DMS153 treated with DMSO at 0.1 percent for 48 hours (cell line): ENCODE results near the gene KDSR.

Experiments used
- DNase-seq: peaks from one replicate; lab custom pipeline; 2025; ENCODE audit not compliant: unreplicated experiment; lab: John Stamatoyannopoulos, UW

The KDSR gene

DNA sequence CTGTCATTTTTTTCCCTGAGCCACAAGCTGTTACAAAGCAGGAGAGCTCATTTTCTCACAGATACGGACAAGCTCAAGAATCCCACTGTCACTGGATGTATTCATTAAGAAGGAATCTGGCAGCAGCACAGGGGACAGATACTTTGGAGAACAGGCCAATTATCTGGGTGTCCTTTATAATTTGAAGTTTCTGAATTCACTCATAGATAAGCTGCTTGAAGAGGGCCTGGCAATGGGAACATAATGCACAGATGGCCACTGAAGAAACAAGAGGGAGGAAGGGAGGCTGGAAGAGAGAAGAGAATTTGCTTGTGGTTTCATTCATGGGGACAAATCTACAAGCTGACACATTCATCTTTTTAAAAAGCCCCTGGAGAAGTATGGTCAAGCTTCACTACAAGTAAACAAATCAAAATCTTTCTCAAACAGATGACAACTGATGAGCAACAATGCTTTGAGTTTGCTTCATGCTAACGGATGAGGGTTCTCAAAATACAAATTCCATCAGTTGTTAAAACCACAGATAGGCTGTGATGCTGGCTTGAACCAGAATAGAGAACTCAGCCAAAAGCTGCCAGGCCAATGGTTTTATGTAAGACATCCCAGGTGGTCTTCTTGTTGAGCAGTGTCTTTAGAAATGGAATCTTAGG, 59.3 kb downstream of the KDSR start:
- DNase-seq, result no peak

DNA sequence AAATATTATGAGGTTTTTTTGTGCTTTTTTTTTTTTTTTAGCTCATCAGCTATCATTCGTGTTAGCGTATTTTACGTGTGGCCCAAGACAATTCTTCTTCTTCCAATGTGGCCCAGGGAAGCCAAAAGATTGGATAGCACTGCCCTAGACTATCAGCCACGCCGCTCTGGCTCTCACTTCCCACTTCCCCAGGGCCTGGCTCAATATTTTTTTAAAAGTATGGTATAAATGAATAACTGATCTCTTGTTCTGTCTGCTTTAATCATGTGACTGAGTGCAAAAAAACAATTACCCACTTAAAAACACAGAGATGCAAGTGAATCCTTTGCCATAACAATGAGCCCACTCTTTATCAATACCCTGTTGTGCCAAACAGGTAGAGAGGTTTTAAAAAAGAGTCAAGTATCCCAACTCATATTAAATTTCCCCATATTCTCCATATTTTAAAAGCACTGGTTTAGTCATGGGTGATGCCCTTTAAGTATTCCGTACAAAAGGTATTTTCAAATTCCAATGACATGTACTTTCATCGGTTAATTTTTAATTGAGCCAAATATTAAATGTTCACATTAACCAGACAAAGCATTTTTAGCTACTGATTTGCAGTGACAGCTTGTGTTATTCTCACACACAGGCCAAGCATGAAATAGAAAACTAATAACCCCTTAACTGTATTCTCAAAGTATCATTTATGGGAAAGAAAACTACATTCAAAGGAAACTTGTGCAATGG, 60.0 kb downstream of the KDSR start:
- no peak for DNase-seq

- DNase-seq, result no peak
Measured at GRCh38 chr18:63306249-63306648, 60.8 kb downstream of the KDSR start.

DNA sequence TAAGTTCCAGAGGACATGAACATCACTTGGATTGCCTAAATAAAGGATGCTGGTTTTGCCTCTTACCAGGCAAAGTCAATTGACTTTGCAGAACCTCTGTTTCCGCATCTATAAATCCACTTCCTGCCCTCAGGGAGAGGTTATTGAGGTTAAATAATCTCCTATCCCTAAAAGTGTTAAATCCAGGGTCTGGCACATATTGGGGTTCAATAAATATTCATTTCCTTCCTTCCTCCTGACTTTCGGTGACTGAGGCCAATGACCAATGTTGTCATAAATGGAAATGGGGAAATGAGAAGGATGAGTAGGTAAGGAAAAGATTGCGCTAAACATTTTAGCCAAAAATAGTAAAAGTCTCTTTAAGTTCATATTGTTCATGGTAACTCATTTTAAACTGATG, 63.5 kb downstream of the KDSR start:
- no peak for DNase-seq

DNA sequence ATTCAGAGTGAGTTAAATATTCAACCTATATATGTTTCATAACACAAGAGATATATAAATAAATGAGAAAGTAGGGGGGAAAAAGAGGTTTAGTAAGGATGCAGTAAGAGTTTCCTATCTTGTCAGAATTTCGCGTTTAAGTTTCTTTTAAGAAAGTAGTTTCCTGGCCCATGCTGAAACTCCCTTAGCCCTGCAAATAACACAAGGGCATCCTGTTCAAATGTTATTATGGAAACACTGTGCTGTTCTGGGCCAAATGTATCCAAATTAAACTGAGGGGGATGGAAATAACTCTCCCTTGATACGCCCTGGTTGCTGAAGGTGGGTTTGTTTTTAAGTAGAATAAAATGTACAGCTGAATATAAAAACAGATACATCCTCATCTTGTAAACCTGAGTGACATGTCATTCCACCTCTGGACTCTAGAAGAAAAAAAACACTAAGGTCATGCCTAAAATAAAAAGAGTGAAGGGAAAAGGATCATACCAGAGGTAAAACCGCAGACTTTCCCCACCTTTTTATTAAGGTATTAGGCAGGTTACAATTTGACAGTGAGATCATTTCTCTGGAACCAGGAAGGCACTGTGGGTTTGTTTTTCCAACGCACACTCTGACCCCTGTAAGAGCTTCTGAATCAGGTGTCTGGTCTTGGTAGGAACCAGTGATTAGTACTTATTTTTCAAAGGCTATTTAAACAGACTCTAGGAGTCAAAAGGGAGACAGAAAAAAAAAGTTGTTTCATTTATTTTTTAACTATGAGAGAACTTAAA, 64.2 kb downstream of the KDSR start:
- no peak for DNase-seq

DNA sequence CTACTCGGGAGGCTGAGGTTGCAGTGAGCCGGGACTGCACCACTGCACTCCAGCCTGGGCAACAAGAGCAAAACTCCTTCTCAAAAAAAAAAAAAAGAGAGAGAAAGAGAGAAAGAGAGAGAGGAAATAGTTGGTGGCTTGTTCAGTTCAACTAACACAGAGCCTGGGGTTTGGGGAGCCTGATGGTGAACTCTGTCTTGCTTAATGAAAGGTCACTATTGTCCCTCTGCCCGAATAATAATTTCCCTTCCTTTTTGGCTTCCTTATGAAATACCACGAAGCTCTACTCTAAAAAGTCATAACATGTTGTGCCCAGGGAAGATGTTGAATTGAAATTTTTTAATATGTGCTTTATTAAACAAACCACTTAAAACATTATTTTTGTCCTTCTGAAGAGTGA, 64.8 kb downstream of the KDSR start:
- DNase-seq, result no peak

- DNase-seq, result no peak
Measured at GRCh38 chr18:63301434-63301833, 65.6 kb downstream of the KDSR start.

DNA sequence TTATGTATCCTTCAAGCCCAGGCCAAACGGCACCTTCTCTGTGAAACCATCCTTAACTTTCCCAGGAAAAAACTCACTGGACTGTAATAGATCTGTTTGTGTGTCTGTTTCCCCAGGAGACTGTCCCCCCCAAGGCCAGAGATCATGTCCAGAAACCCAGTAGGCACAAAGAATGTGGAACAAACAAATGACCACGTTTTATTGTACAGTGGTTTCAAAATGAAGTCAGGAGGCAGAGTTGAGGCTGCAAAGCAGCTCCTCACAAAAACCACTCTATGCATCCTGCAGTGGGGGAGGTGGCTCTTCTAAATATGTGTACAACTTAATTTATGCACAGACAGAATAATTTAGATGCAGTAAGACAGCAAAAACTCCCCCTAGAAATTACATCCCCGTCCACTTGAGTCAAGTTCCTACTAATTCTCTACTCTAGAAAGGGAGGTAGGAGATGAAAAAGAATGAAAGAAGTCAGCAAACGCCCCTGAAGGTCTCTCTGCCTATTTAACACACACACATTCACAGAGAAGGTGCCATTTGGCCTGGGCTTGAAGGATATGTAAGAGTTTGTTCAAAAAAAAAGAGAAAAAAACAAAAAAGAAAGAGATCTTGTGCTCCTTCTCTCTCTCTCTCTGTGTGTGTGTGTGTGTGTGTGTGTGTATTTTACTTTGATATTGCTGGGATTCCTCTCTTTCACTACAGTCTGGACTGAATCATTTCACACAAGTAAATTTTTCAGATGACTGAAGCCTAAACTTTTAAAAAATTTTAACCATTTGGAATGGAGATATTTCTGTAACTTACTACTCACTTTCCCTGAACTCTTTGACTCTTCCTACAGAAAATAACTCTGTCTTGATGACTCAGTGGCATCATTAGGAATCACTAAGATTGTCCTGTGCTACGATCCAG, 66.9 kb downstream of the KDSR start:
- no peak for DNase-seq

DNA sequence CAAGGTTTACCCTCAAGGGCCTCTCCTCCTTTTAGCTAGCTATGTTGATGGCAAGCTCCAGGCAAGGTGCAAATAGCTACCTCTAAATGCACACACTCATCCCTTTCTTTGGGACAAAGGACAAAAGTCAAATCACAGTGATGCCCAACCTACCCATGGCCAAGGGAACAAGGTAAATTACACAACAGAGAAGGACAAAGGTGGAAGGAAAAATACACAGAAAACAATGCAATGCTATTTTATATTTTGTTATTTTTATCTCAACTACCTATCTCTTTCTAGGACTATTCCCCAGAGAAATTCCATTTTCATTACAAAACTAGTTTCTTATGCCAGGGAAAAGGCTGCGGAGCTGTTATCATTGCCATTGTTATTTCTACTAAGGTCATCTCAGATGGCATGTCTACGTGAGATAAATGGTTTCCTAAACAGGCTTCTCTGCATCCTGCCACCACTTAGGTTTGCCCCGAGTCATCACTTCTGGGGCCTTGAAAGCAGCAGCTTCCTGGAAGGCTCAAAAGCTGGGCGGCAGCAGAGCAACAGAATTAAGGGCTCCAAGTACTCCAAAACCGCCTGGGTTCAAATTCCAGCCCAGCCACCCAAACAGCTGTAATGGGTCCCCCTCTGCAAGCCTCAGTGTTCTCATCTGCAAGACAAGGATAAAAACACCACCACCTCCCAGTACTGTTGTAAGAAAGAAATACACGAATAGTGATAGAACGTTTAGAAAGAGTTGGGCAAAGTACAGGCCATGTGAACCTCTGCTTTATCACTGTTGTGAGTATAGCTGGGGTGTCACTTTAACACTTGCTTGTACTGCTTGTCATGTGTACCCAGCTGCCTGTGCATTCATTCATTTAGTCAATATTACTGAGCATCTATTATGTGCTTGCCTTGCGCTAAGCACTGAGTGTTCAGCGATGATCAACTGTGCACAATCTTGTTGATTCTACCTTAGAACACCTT, 68.3 kb downstream of the KDSR start:
- no peak for DNase-seq

DNA sequence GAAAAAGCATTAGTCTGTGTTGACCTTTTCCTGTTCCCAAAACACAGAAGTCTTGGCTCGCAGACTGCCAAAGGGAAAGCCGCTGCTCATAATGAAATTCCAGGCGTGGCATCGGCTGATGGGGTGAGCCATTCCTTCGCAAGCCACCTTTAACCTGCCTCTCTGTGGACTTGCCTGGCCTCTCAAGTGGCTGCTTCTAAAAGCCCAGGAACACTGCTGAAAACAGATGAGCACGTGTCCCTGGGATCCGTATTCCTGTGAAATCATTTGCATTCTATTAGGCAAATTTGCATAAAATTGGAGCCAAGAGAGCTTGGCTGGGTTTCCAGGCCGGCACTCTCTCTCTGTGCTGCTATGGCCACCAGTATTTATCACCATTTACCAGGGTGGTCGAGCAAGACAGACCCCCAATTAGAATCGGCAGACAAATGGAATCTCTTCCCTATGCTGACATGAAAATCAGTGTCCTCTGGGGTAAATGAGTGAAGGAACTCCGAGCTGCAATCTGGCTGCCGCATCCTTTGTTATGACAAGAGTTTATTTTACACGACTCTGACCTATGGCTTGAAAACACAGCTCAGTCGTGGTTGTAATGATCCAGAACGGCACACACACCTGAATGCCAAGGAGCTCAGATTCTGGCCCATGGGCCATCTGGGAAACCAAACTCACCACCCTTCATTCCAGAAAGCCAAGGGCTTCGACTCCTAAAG, 69.2 kb downstream of the KDSR start:
- DNase-seq, result no peak

- DNase-seq, result no peak
Measured at GRCh38 chr18:63293935-63294334, 73.1 kb downstream of the KDSR start.

DNA sequence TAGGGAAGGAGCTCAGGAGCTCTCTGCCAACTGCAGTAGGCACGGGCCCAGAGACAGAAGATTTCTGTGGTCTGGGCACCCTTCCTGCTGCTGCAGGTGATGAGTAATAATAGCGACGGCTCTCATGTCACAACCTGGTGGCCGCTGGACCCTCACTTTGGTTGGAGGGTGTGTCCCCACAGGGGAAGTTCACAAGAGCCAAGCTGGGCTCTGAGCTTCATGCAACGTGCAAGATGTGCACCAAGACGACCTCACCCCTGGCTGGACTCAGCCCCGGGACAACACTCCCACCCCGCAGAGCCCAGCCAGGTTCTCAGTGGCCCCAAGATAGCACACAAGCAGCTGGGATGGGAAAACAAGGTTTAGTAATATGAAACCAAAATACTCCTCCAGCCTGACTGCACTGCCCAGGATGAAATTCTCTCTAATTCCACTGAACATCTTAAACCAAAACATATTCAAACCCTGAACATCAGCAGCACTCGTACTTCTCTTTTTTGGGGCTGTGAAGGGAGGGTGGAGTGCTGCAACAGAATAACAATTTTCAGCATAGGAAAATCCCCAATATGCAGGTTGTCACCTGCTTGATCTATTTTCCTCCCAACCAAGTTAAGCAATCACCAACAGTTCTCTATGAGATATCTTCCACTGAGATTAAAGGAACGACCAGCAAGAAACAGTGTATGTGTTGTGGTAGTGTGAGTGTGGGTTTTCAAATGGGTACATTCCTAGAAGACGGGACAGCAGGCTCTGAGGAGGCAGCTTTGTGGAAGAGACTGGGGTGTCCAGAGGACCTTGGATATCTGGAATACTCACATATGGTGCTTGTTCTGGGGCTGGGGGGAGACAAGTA, 73.9 kb downstream of the KDSR start:
- no peak for DNase-seq

GRCh38 chr18:63291278-63291677, 75.7 kb downstream of the KDSR start:
- no peak for DNase-seq

DNA sequence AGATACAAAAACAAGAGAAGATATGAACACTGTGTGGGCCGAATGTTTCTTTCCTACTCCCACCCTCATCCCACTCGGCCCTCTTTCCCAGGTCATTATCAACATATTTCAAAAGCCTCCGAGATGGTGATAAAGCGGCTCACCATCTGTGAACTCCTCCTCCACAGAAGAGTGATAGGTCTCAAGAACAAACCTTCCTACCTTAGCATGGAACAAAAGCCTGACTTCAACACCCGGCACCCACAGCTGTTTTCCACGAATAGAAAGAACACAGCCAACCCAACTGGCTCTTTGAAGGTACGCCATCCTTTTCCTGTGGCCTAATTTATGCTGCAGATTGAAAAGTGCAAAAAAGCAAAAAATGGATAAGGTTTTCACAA, 76.2 kb downstream of the KDSR start:
- DNase-seq, result no peak

DNA sequence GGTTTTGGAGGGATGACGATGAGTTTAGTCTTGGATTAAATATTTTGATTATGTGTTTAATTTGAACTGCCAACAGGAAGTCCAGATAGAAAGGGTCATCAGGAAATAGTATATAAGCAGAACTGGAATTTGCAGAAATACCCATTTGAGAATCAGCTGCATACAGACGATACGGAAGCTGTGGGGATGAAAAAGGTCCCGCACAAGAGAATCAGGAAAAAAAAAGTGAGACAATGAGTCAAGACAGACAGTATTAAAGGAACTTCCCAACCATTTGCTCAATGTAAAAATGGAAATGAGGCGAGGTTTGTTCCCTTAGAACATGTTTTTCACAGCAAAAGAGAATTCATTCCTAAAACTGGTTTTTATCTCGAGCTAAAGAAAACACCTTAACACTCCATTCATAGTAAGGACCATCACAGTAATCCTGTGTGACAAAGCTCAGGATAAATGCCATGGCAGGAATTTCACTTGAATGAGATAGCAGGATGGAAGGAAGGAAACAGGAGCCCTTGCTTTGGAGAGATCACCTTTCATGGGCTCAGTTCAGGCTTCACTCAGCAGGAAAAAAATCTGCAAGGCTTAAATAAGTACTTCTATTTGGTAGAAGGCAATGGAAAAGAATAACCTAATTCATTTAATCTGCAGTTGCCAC, 76.7 kb downstream of the KDSR start:
- DNase-seq, result no peak

DNA sequence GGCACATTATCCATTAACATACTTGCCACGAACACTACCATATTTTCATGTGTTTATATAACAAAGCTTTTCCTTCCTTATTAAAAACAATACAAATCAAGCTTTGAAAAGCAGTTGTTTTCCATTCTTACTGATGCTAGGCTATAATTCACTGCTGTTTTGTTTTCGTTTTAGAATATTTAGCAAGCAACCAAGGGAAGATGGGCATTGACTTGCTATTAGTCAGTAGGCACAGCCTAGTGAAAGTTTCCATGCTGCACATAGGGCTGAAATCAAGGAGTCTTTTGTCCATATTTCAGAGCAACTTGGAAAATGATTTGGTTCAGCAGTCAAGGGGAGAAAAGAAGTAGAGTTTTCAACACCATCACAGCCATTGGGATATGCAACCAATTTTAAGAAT, 78.7 kb downstream of the KDSR start:
- no peak for DNase-seq

DNA sequence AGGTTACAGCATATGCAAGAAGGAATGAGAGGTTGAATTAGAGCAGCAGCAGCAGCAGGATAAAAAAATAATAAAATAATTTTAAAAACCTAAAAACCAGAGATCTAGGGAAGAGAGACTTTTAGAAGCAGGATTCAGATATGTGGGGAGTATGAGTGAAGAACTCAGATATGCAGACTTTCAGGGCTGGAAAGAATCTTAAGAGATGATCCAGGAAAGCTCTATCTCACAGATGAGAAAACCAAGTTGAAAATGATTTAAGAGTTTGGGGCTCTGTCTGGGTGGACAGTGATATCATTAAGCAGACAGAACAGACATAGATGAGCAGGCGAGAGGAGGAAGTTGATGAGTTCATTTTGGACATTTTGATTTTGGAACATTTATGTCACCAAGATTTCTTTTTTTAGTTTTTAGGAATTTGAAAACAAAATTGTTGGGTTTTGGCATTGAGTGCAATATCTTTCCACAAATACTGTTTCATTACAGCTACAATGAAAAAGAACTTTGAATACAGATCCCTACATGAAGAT, 79.2 kb downstream of the KDSR start:
- no peak for DNase-seq

DNA sequence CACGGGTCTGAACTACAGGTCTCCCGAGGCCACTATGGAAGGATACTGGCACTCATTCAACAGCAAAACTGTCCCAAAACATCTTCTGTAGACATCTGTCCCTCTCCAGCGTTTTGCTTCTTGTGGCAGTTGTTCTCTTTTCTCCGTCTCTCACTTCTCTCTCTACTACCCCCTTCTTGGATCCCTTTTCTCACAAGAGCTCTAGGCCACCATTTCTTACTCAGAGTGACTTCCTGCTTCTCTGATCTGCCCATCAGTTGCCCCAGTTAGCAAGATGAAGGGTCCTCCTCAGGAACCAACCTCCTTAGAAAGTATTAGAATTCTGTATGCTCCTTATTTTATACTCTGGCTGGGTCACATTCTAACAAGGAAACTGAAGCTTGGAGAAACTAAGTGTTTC, 80.1 kb downstream of the KDSR start:
- DNase-seq, result no peak
